WTC11 (cell line): ENCODE data around the gene ATP13A5. TPM values are rescaled to one million over a fixed set of nuclear protein-coding genes. Genes with fewer than 3 reads are reported as not detected.

ENCODE experiments used
- ATAC-seq: fragments of 200-7000 bp; cut with Tn5 transposase; 2 replicates; pipeline ENCODE4 v1.10.0; 2021; ENCODE audit warnings: mild to moderate bottlenecking, moderate library complexity
- CTCF ChIA-PET: fragments of 300-600 bp; sonication (Branson Sonifier 250); formaldehyde crosslinking; loops from one replicate; lab custom pipeline; 2021; ENCODE audit warnings: antibody characterized with exemption; lab: Charles Lee
- POLR2A ChIA-PET: fragments of 350-600 bp; sonication (Branson Sonifier 250); formaldehyde crosslinking; loops from one replicate; lab custom pipeline; 2021; ENCODE audit warnings: antibody characterized with exemption; lab: Charles Lee
- DNase-seq: peaks from one replicate; pipeline ENCODE4 v3.0.0; 2021; ENCODE audit warnings: low spot score
- H3K27ac Mint-ChIP-seq: 2 replicates; pipeline ENCODE4 v1.8.0; 2021; ENCODE audit warnings: mixed read lengths
- H3K27me3 Mint-ChIP-seq: 2 replicates; pipeline ENCODE4 v1.8.0; 2021; ENCODE audit warnings: low read depth, mild to moderate bottlenecking, moderate library complexity, mixed read lengths
- H3K36me3 Mint-ChIP-seq: 2 replicates; pipeline ENCODE4 v1.8.0; 2021; ENCODE audit warnings: mixed read lengths
- H3K4me1 Mint-ChIP-seq: 2 replicates; pipeline ENCODE4 v1.8.0; 2022; ENCODE audit warnings: mixed read lengths
- H3K4me3 Mint-ChIP-seq: 2 replicates; pipeline ENCODE4 v1.8.0; 2021; ENCODE audit warnings: mild to moderate bottlenecking, moderate library complexity, mixed read lengths
- H3K9me3 Mint-ChIP-seq: 2 replicates; pipeline ENCODE4 v1.8.0; 2021; ENCODE audit warnings: mixed read lengths
- GABPB1 ChIP-seq: sonication (generic); formaldehyde crosslinking; IDR thresholded peaks from 2 replicates; pipeline ENCODE4 v1.8.1; 2023; ENCODE audit warnings: mild to moderate bottlenecking, missing genetic modification reagents
- NFATC4 ChIP-seq: fragments of 250-450 bp; sonication (Bioruptor Pico); IDR thresholded peaks from 2 replicates; pipeline ENCODE4 v1.9.0; 2021; ENCODE audit warnings: mild to moderate bottlenecking
- NR3C1 ChIP-seq: sonication (generic); formaldehyde crosslinking; conservative IDR thresholded peaks from 2 replicates; pipeline ENCODE4 v1.8.1; 2023; ENCODE audit warnings: low read depth, mild to moderate bottlenecking, missing genetic modification reagents
- OVOL2 ChIP-seq: fragments of 250-450 bp; sonication (Bioruptor Pico); IDR thresholded peaks from 2 replicates; pipeline ENCODE4 v1.9.0; 2021; ENCODE audit warnings: mild to moderate bottlenecking, borderline replicate concordance
- RELA ChIP-seq: sonication (generic); formaldehyde crosslinking; IDR thresholded peaks from 2 replicates; pipeline ENCODE4 v1.8.1; 2022; ENCODE audit warnings: missing genetic modification reagents, mild to moderate bottlenecking, borderline replicate concordance
- RORB ChIP-seq: fragments of 250-450 bp; sonication (Bioruptor Pico); IDR thresholded peaks from 2 replicates; pipeline ENCODE4 v1.9.0; 2021; ENCODE audit warnings: mild to moderate bottlenecking
- SOX15 ChIP-seq: fragments of 250-450 bp; sonication (Bioruptor Pico); IDR thresholded peaks from 2 replicates; pipeline ENCODE4 v1.9.0; 2021; ENCODE audit warnings: mild to moderate bottlenecking
- TEAD1 ChIP-seq: sonication (generic); formaldehyde crosslinking; IDR thresholded peaks from 2 replicates; pipeline ENCODE4 v1.8.0; 2022; ENCODE audit warnings: mild to moderate bottlenecking, missing genetic modification reagents
- TP53 ChIP-seq: sonication (generic); formaldehyde crosslinking; IDR thresholded peaks from 2 replicates; pipeline ENCODE4 v1.8.1; 2023; ENCODE audit warnings: mild to moderate bottlenecking, missing genetic modification reagents
- ZNF138 ChIP-seq: sonication (generic); formaldehyde crosslinking; conservative IDR thresholded peaks from 2 replicates; pipeline ENCODE4 v1.8.1; 2022; ENCODE audit warnings: mild to moderate bottlenecking, moderate library complexity, missing genetic modification reagents
- total RNA-seq: library from RNA; stranded (reverse); gene quantifications from 3 replicates; pipeline ENCODE4 v1.2.3, GENCODE V29; 2021
- TF ChIP-seq, protein P1 (sequence below): sonication (generic); formaldehyde crosslinking; IDR thresholded peaks from 2 replicates; pipeline ENCODE4 v1.8.1; 2022; ENCODE audit warnings: low read depth, missing genetic modification reagents, borderline replicate concordance
- TF ChIP-seq, protein P2 (sequence below): sonication (generic); formaldehyde crosslinking; IDR thresholded peaks from 2 replicates; pipeline ENCODE4 v1.8.1; 2023; ENCODE audit warnings: mild to moderate bottlenecking, missing genetic modification reagents
- TF ChIP-seq, protein P3 (sequence below): sonication (generic); formaldehyde crosslinking; IDR thresholded peaks from 2 replicates; pipeline ENCODE4 v1.8.1; 2023; ENCODE audit warnings: mild to moderate bottlenecking, missing genetic modification reagents, moderate library complexity
- TF ChIP-seq, protein P4 (sequence below): sonication (generic); formaldehyde crosslinking; IDR thresholded peaks from 2 replicates; pipeline ENCODE4 v1.8.1; 2022; ENCODE audit warnings: mild to moderate bottlenecking, moderate library complexity, missing genetic modification reagents
- TF ChIP-seq, protein P5 (sequence below): fragments of 250-450 bp; sonication (Bioruptor Pico); IDR thresholded peaks from 2 replicates; pipeline ENCODE4 v1.9.0; 2021; ENCODE audit warnings: moderate library complexity, mild to moderate bottlenecking, inconsistent platforms, borderline replicate concordance
- TF ChIP-seq, protein P6 (sequence below): sonication (generic); formaldehyde crosslinking; IDR thresholded peaks from 2 replicates; pipeline ENCODE4 v1.8.0; 2022; ENCODE audit warnings: mild to moderate bottlenecking, missing genetic modification reagents
- TF ChIP-seq, protein P7 (sequence below): sonication (generic); formaldehyde crosslinking; IDR thresholded peaks from 2 replicates; pipeline ENCODE4 v1.8.0; 2022; ENCODE audit warnings: mild to moderate bottlenecking, missing genetic modification reagents
- TF ChIP-seq, protein P8 (sequence below): fragments of 250-450 bp; sonication (Bioruptor Pico); IDR thresholded peaks from 2 replicates; pipeline ENCODE4 v1.8.0; 2021; ENCODE audit warnings: mild to moderate bottlenecking
- TF ChIP-seq, protein P9 (sequence below): fragments of 200-600 bp; IDR thresholded peaks from 2 replicates; pipeline ENCODE4 v1.8.0; 2022; ENCODE audit warnings: antibody characterized with exemption

Gene ATP13A5
- total RNA-seq, 1 experiment from 2014 or later, result not detected

DNA sequence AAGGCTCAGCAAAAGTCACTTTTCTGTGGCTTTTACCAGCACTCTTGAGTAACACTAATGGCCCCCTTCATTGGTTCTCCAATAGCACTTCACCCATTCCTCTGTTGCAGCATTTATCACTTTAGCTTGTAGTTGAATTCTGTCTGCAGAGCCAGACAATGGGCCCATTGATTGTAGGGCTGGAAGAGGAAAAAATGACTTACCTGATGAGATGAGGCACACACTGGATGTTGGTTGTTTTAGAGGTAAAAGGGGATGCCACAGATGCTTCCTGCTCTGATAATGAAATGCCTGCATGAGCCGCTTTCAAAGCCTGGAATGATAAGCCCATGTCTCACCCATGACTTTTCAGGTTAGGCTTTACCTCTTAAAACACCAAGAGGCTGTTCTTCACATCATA is 73.2 kb downstream of the ATP13A5 start:
- TF ChIP-seq NFATC4 (CRISPR knock-in tag) (no peak), RELA (CRISPR knock-in tag) (no peak), ZNF138 (no peak), RORB (CRISPR knock-in tag) (no peak), TEAD1 (CRISPR knock-in tag) (no peak), GABPB1 (CRISPR knock-in tag) (no peak), TP53 (no peak), OVOL2 (CRISPR knock-in tag) (no peak), SOX15 (CRISPR knock-in tag) (no peak), NR3C1 (CRISPR knock-in tag) (no peak)
- TF ChIP-seq, protein P1, sequence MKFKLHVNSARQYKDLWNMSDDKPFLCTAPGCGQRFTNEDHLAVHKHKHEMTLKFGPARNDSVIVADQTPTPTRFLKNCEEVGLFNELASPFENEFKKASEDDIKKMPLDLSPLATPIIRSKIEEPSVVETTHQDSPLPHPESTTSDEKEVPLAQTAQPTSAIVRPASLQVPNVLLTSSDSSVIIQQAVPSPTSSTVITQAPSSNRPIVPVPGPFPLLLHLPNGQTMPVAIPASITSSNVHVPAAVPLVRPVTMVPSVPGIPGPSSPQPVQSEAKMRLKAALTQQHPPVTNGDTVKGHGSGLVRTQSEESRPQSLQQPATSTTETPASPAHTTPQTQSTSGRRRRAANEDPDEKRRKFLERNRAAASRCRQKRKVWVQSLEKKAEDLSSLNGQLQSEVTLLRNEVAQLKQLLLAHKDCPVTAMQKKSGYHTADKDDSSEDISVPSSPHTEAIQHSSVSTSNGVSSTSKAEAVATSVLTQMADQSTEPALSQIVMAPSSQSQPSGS (CRISPR knock-in tag), result no peak
- TF ChIP-seq, protein P2, sequence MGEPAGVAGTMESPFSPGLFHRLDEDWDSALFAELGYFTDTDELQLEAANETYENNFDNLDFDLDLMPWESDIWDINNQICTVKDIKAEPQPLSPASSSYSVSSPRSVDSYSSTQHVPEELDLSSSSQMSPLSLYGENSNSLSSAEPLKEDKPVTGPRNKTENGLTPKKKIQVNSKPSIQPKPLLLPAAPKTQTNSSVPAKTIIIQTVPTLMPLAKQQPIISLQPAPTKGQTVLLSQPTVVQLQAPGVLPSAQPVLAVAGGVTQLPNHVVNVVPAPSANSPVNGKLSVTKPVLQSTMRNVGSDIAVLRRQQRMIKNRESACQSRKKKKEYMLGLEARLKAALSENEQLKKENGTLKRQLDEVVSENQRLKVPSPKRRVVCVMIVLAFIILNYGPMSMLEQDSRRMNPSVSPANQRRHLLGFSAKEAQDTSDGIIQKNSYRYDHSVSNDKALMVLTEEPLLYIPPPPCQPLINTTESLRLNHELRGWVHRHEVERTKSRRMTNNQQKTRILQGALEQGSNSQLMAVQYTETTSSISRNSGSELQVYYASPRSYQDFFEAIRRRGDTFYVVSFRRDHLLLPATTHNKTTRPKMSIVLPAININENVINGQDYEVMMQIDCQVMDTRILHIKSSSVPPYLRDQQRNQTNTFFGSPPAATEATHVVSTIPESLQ, result no peak
- TF ChIP-seq, protein P3, sequence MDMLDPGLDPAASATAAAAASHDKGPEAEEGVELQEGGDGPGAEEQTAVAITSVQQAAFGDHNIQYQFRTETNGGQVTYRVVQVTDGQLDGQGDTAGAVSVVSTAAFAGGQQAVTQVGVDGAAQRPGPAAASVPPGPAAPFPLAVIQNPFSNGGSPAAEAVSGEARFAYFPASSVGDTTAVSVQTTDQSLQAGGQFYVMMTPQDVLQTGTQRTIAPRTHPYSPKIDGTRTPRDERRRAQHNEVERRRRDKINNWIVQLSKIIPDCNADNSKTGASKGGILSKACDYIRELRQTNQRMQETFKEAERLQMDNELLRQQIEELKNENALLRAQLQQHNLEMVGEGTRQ, result no peak
- TF ChIP-seq, protein P4, sequence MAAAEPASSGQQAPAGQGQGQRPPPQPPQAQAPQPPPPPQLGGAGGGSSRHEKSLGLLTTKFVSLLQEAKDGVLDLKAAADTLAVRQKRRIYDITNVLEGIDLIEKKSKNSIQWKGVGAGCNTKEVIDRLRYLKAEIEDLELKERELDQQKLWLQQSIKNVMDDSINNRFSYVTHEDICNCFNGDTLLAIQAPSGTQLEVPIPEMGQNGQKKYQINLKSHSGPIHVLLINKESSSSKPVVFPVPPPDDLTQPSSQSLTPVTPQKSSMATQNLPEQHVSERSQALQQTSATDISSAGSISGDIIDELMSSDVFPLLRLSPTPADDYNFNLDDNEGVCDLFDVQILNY (CRISPR knock-in tag), result no peak
- TF ChIP-seq, protein P5, sequence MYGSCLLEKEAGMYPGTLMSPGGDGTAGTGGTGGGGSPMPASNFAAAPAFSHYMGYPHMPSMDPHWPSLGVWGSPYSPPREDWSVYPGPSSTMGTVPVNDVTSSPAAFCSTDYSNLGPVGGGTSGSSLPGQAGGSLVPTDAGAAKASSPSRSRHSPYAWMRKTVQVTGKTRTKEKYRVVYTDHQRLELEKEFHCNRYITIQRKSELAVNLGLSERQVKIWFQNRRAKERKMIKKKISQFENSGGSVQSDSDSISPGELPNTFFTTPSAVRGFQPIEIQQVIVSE (CRISPR knock-in tag), result no peak
- TF ChIP-seq, protein P6, sequence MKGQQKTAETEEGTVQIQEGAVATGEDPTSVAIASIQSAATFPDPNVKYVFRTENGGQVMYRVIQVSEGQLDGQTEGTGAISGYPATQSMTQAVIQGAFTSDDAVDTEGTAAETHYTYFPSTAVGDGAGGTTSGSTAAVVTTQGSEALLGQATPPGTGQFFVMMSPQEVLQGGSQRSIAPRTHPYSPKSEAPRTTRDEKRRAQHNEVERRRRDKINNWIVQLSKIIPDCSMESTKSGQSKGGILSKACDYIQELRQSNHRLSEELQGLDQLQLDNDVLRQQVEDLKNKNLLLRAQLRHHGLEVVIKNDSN (CRISPR knock-in tag), result no peak
- TF ChIP-seq, protein P7, sequence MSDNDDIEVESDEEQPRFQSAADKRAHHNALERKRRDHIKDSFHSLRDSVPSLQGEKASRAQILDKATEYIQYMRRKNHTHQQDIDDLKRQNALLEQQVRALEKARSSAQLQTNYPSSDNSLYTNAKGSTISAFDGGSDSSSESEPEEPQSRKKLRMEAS (CRISPR knock-in tag), result no peak
- TF ChIP-seq, protein P8, sequence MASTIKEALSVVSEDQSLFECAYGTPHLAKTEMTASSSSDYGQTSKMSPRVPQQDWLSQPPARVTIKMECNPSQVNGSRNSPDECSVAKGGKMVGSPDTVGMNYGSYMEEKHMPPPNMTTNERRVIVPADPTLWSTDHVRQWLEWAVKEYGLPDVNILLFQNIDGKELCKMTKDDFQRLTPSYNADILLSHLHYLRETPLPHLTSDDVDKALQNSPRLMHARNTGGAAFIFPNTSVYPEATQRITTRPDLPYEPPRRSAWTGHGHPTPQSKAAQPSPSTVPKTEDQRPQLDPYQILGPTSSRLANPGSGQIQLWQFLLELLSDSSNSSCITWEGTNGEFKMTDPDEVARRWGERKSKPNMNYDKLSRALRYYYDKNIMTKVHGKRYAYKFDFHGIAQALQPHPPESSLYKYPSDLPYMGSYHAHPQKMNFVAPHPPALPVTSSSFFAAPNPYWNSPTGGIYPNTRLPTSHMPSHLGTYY (CRISPR knock-in tag), result no peak
- TF ChIP-seq, protein P9, sequence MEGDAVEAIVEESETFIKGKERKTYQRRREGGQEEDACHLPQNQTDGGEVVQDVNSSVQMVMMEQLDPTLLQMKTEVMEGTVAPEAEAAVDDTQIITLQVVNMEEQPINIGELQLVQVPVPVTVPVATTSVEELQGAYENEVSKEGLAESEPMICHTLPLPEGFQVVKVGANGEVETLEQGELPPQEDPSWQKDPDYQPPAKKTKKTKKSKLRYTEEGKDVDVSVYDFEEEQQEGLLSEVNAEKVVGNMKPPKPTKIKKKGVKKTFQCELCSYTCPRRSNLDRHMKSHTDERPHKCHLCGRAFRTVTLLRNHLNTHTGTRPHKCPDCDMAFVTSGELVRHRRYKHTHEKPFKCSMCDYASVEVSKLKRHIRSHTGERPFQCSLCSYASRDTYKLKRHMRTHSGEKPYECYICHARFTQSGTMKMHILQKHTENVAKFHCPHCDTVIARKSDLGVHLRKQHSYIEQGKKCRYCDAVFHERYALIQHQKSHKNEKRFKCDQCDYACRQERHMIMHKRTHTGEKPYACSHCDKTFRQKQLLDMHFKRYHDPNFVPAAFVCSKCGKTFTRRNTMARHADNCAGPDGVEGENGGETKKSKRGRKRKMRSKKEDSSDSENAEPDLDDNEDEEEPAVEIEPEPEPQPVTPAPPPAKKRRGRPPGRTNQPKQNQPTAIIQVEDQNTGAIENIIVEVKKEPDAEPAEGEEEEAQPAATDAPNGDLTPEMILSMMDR, result no peak
- TF ChIP-seq, all 79 proteins: peak for 0
- H3K4me3 Mint-ChIP-seq, result no peak overlapping the region
- no peak for ATAC-seq

More for the DNA sequence above, 73.2 kb downstream of the ATP13A5 start:
- H3K27me3 Mint-ChIP-seq, result no peaks in the 10 kb centered on the region
- no peak overlapping the region for H3K27ac Mint-ChIP-seq
- ChIA-PET CTCF (no interaction called here), POLR2A (no interaction called here)
- no peaks in the 10 kb centered on the region for H3K9me3 Mint-ChIP-seq
- H3K4me1 Mint-ChIP-seq, result peaks cover 12% of the 10 kb centered on the region
- DNase-seq, result no peak
- H3K36me3 Mint-ChIP-seq, result no peaks in the 10 kb centered on the region
